Loucy (cell line): ENCODE results near the gene FAM98C.
A peak's percentile ranks its signal among the peaks of the same experiment; 100 is the strongest.

Experiments used
- H2AFZ ChIP-seq: fragments of 200-600 bp; sonication (generic); 2 replicates; pipeline ENCODE4 v1.6.0; 2016; ENCODE audit warnings: antibody characterized with exemption, mild to moderate bottlenecking, low read length, moderate library complexity
- H3F3A ChIP-seq: fragments of 200-600 bp; 2 replicates; pipeline ENCODE4 v1.6.0; 2016; ENCODE audit warnings: antibody characterized with exemption, low read depth, mild to moderate bottlenecking
- H3K27me3 ChIP-seq: fragments of 200-600 bp; sonication (generic); 2 replicates; pipeline ENCODE4 v1.6.1; 2014; ENCODE audit warnings: low read length, mild to moderate bottlenecking; ENCODE audit not compliant: insufficient read depth, poor library complexity, severe bottlenecking
- H3K36me3 ChIP-seq: fragments of 200-600 bp; sonication (generic); 2 replicates; pipeline ENCODE4 v1.6.1; 2016; ENCODE audit warnings: low read length; ENCODE audit not compliant: insufficient read depth
- H3K4me1 ChIP-seq: fragments of 200-600 bp; sonication (generic); 2 replicates; pipeline ENCODE4 v1.5.1; 2014; ENCODE audit warnings: low read length, mild to moderate bottlenecking; ENCODE audit not compliant: insufficient read depth, poor library complexity, severe bottlenecking
- H3K4me2 ChIP-seq: fragments of 200-600 bp; sonication (generic); 2 replicates; pipeline ENCODE4 v1.6.0; 2014; ENCODE audit warnings: antibody characterized with exemption, low read length, low read depth, mild to moderate bottlenecking; ENCODE audit not compliant: poor library complexity, severe bottlenecking
- H3K4me3 ChIP-seq: fragments of 200-600 bp; sonication (generic); 2 replicates; pipeline ENCODE4 v1.5.1; 2014; ENCODE audit warnings: low read length, mild to moderate bottlenecking, mixed read lengths; ENCODE audit not compliant: poor library complexity, severe bottlenecking
- H3K79me2 ChIP-seq: fragments of 200-600 bp; sonication (generic); 2 replicates; pipeline ENCODE4 v1.6.1; 2014; ENCODE audit warnings: low read length; ENCODE audit not compliant: insufficient read depth
- H3K9ac ChIP-seq: fragments of 200-600 bp; sonication (generic); 2 replicates; pipeline ENCODE4 v1.6.0; 2014; ENCODE audit warnings: mild to moderate bottlenecking, low read depth, low read length, moderate library complexity; ENCODE audit not compliant: poor library complexity, severe bottlenecking
- H3K9me2 ChIP-seq: fragments of 200-600 bp; sonication (generic); replicated peaks from 2 replicates; pipeline ENCODE4 v1.6.1; 2016; ENCODE audit warnings: low read depth, low read length, mixed read lengths
- H3K9me3 ChIP-seq: fragments of 200-600 bp; sonication (generic); 2 replicates; pipeline ENCODE4 v1.6.1; 2014; ENCODE audit warnings: mild to moderate bottlenecking, antibody characterized with exemption, low read length, low read depth; ENCODE audit not compliant: insufficient read depth
- H4K20me1 ChIP-seq: fragments of 200-600 bp; sonication (generic); 2 replicates; pipeline ENCODE4 v1.6.0; 2014; ENCODE audit warnings: antibody characterized with exemption, low read length, mild to moderate bottlenecking; ENCODE audit not compliant: insufficient read depth, poor library complexity, severe bottlenecking
- CTCF ChIP-seq: fragments of 200-600 bp; sonication (generic); conservative IDR thresholded peaks from 2 replicates; pipeline ENCODE4 v1.5.1; 2014; ENCODE audit warnings: mild to moderate bottlenecking, antibody characterized with exemption, low read length
- EZH2phosphoT487 ChIP-seq: fragments of 200-600 bp; IDR thresholded peaks from 2 replicates; pipeline ENCODE4 v1.6.1; 2018; ENCODE audit warnings: antibody characterized with exemption, mild to moderate bottlenecking, moderate library complexity, borderline replicate concordance

The FAM98C gene

DNA sequence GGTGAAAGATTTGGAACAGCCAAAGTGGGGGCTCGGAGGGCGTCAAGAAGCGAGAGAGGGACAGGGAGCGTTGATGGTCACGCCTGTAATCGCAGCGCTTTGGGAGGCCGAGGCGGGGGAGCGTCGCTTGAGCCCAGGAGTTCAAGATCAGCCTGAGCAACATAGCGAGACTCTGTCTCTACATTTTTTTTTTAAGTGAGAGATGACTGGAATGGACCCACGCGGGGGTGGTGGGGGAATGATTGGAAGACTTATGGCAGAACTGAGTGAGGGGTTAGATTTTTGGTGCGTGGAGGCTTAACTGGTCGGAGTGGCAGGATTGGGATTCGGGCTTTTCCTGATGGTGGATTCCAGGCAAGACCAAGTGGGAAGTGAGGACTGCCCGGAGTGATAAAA is 27.8 kb upstream of the FAM98C start:
- H3K4me1 ChIP-seq = peaks cover 20% of the 10 kb centered on the region
- H3F3A ChIP-seq = no peaks in the 10 kb centered on the region
- peak overlapping the region; percentile 72 for H2AFZ ChIP-seq
- H4K20me1 ChIP-seq = peaks cover 21% of the 10 kb centered on the region
- H3K9me3 ChIP-seq = no peaks in the 10 kb centered on the region
- no peaks in the 10 kb centered on the region for H3K9me2 ChIP-seq
- H3K36me3 ChIP-seq = peaks cover 10% of the 10 kb centered on the region; the same call in 1 of the 2 replicates
- TF ChIP-seq EZH2phosphoT487 = no peak
- no peak for TF ChIP-seq CTCF
- peak overlapping the region; percentile 80 for H3K4me3 ChIP-seq
- H3K4me2 ChIP-seq = peak overlapping the region; percentile 99
- H3K9ac ChIP-seq = peak overlapping the region; percentile 83
- H3K79me2 ChIP-seq = peaks cover 49% of the 10 kb centered on the region
- H3K27me3 ChIP-seq = no peaks in the 10 kb centered on the region

DNA sequence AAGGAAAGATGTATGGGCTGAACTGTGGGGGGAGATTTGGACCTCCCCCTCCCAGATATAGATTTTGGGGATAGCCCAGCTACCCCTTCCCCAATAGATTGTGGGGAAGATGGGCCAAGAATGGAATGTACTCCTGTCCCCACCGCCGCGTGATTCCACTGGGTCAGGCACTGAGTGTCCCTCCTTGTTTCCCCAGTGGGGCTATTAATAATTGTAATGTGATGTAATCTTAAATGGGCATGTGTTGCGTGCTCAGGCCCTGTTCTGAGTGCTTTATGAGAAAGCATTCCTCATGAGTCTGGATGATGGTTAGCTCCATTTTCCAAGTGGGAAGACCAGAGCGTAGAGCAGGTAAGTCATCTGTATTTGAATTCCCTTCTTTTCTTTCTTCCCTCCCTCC is 27.1 kb upstream of the FAM98C start:
- no peak overlapping the region for H2AFZ ChIP-seq
- no peaks in the 10 kb centered on the region for H3K9me3 ChIP-seq
- H3K9me2 ChIP-seq = no peaks in the 10 kb centered on the region
- TF ChIP-seq CTCF (no peak), EZH2phosphoT487 (no peak)
- H3F3A ChIP-seq = no peaks in the 10 kb centered on the region
- H3K27me3 ChIP-seq = no peaks in the 10 kb centered on the region
- peaks cover 49% of the 10 kb centered on the region for H3K79me2 ChIP-seq
- H3K4me2 ChIP-seq = peak overlapping the region; percentile 99
- peak overlapping the region; percentile 80 for H3K4me3 ChIP-seq
- peaks cover 13% of the 10 kb centered on the region; the same call in 1 of the 2 replicates for H3K36me3 ChIP-seq
- H4K20me1 ChIP-seq = peaks cover 24% of the 10 kb centered on the region
- peak overlapping the region; percentile 83 for H3K9ac ChIP-seq
- H3K4me1 ChIP-seq = peaks cover 20% of the 10 kb centered on the region

DNA sequence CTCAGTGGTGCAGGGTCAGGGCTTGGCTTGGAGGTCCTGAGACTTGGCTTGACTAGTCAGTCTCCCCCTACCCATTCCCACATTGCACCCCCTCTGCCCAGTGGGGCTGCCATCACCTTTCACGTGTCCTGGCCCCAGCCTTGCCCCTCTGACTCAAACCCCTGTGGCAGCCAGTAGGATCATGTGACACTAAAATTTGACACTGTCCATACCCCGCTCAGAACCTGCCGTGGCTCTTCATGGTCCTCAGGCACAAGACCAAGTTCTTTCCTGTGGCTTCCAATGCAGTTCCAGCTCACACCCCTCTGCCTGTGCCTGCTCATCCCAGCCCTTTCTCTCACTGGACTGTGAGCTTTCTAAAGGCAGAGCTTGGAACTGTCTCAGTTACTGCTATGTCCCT is 26.3 kb upstream of the FAM98C start:
- Histone ChIP-seq H3K9me2 (no peaks in the 10 kb centered on the region), H4K20me1 (peaks cover 24% of the 10 kb centered on the region), H3F3A (no peaks in the 10 kb centered on the region), H3K27me3 (no peaks in the 10 kb centered on the region), H3K9me3 (no peaks in the 10 kb centered on the region), H3K4me2 (peak overlapping the region; percentile 99), H3K4me3 (peak overlapping the region; percentile 80), H3K79me2 (peaks cover 49% of the 10 kb centered on the region), H2AFZ (no peak overlapping the region), H3K9ac (peak overlapping the region; percentile 83), H3K36me3 (peaks cover 21% of the 10 kb centered on the region; the same call in 1 of the 2 replicates), H3K4me1 (peaks cover 20% of the 10 kb centered on the region)
- TF ChIP-seq CTCF (no peak), EZH2phosphoT487 (no peak)
